HEK293 (cell line): ENCODE data around the gene CSNK2A2.
A peak's percentile ranks its signal among the peaks of the same experiment; 100 is the strongest.

Experiments
- CTCF ChIA-PET: fragments of 350-600 bp; formaldehyde crosslinking; extraction: SDS; loops from one replicate; lab custom pipeline; 2021; ENCODE audit warnings: antibody characterized with exemption; lab: Yijun Ruan, JAX
- POLR2A ChIA-PET: fragments of 300-600 bp; formaldehyde crosslinking; extraction: SDS; loops from one replicate; lab custom pipeline; 2020; ENCODE audit warnings: antibody characterized with exemption, inconsistent platforms; lab: Yijun Ruan, JAX
- H3K27ac ChIP-seq: fragments of 200-500 bp; sonication (Bioruptor generic); 2 replicates; pipeline ENCODE4 v1.5.1; 2014; ENCODE audit warnings: low read depth, low read length, control low read depth, inconsistent platforms; ENCODE audit errors: extremely low read depth
- H3K36me3 ChIP-seq, 2 experiments: fragments of 200-500 bp in 1 of 2; sonication (Bioruptor generic) in 1 of 2; 1 replicate in 1 of 2; 2 replicates in 1 of 2; pipeline ENCODE4 v1.5.1; 2014 to 2017; ENCODE audit warnings: inconsistent platforms in 2 of 2, low read length in 2 of 2; ENCODE audit not compliant: control insufficient read depth in 2 of 2, insufficient read depth in 1 of 2
- H3K4me1 ChIP-seq: fragments of 200-500 bp; sonication (Bioruptor generic); 2 replicates; pipeline ENCODE4 v1.5.1; 2014; ENCODE audit warnings: mild to moderate bottlenecking, low read length, inconsistent platforms; ENCODE audit not compliant: control insufficient read depth, insufficient read depth
- H3K4me3 ChIP-seq: 2 replicates; pipeline ENCODE4 v1.5.1; 2011; ENCODE audit warnings: low read depth, mild to moderate bottlenecking, control low read depth, low read length, moderate library complexity
- H3K9me3 ChIP-seq: fragments of 200-500 bp; sonication (Bioruptor generic); 2 replicates; pipeline ENCODE4 v1.5.1; 2014; ENCODE audit warnings: low read depth, low read length, inconsistent platforms; ENCODE audit not compliant: control insufficient read depth, insufficient read depth
- GFI1B ChIP-seq: fragments of 450-650 bp; formaldehyde crosslinking; IDR thresholded peaks from 2 replicates; pipeline ENCODE4 v1.5.1; 2016; ENCODE audit warnings: missing biosample characterization, missing genetic modification characterization
- HOXC10 ChIP-seq: sonication (generic); formaldehyde crosslinking; IDR thresholded peaks from 2 replicates; pipeline ENCODE4 v1.8.1; 2023; ENCODE audit warnings: mild to moderate bottlenecking, missing genetic modification reagents
- KLF16 ChIP-seq: fragments of 450-650 bp; formaldehyde crosslinking; IDR thresholded peaks from 2 replicates; pipeline ENCODE4 v1.5.1; 2017; ENCODE audit warnings: missing biosample characterization, missing genetic modification characterization
- MZF1 ChIP-seq: fragments of 450-650 bp; formaldehyde crosslinking; IDR thresholded peaks from 2 replicates; pipeline ENCODE4 v1.5.1; 2017; ENCODE audit warnings: missing biosample characterization, missing genetic modification characterization, borderline replicate concordance
- PRDM1 ChIP-seq: fragments of 450-650 bp; formaldehyde crosslinking; IDR thresholded peaks from 2 replicates; pipeline ENCODE4; 2016; ENCODE audit warnings: missing biosample characterization, missing genetic modification characterization
- ZBTB7A ChIP-seq: fragments of 450-650 bp; formaldehyde crosslinking; IDR thresholded peaks from 2 replicates; pipeline ENCODE4 v1.5.1; 2016; ENCODE audit warnings: low read depth, missing biosample characterization, missing genetic modification characterization
- ZFP69B ChIP-seq: fragments of 450-650 bp; formaldehyde crosslinking; IDR thresholded peaks from 2 replicates; pipeline ENCODE4 v1.5.1; 2016; ENCODE audit warnings: missing biosample characterization, missing genetic modification characterization
- ZNF114 ChIP-seq: fragments of 450-650 bp; formaldehyde crosslinking; IDR thresholded peaks from 2 replicates; pipeline ENCODE4 v1.5.0; 2017; ENCODE audit warnings: missing biosample characterization, missing genetic modification characterization
- ZNF146 ChIP-seq: fragments of 450-650 bp; formaldehyde crosslinking; IDR thresholded peaks from 2 replicates; pipeline ENCODE4 v1.5.1; 2016; ENCODE audit warnings: missing biosample characterization, missing genetic modification characterization
- ZNF214 ChIP-seq: fragments of 450-650 bp; formaldehyde crosslinking; IDR thresholded peaks from 2 replicates; pipeline ENCODE4 v1.5.1; 2017; ENCODE audit warnings: missing biosample characterization, mild to moderate bottlenecking, missing genetic modification characterization, borderline replicate concordance
- ZNF24 ChIP-seq: fragments of 450-650 bp; formaldehyde crosslinking; IDR thresholded peaks from 2 replicates; pipeline ENCODE4 v1.5.1; 2016; ENCODE audit warnings: missing biosample characterization, missing genetic modification characterization
- ZNF274 ChIP-seq, 2 experiments: fragments of 200-500 bp in 1 of 2; fragments of 450-650 bp in 1 of 2; sonication (Bioruptor generic) in 1 of 2; formaldehyde crosslinking in 1 of 2; IDR thresholded peaks; 2 replicates each; pipeline versions ENCODE4 v1.5.1 to v1.6.1; 2014 to 2016; ENCODE audit warnings: borderline replicate concordance in 1 of 2, inconsistent platforms in 1 of 2, low read length in 1 of 2, missing biosample characterization in 1 of 2, missing genetic modification characterization in 1 of 2
- ZNF416 ChIP-seq: fragments of 450-650 bp; formaldehyde crosslinking; IDR thresholded peaks from 2 replicates; pipeline ENCODE4 v1.5.1; 2016; ENCODE audit warnings: missing biosample characterization, missing genetic modification characterization
- ZNF548 ChIP-seq: fragments of 450-650 bp; formaldehyde crosslinking; IDR thresholded peaks from 2 replicates; pipeline ENCODE4 v1.5.1; 2016; ENCODE audit warnings: missing biosample characterization, missing genetic modification characterization
- ZNF621 ChIP-seq: fragments of 450-650 bp; formaldehyde crosslinking; IDR thresholded peaks from 2 replicates; pipeline ENCODE4 v1.5.1; 2017; ENCODE audit warnings: missing biosample characterization, missing genetic modification characterization
- ZNF785 ChIP-seq: fragments of 450-650 bp; formaldehyde crosslinking; IDR thresholded peaks from 2 replicates; pipeline ENCODE4 v1.5.1; 2016; ENCODE audit warnings: missing biosample characterization, missing genetic modification characterization
- ZSCAN16 ChIP-seq: fragments of 450-650 bp; formaldehyde crosslinking; IDR thresholded peaks from 2 replicates; pipeline ENCODE4 v1.5.1; 2016; ENCODE audit warnings: missing biosample characterization, missing genetic modification characterization
- TF ChIP-seq, protein P1 (sequence below): fragments of 450-650 bp; formaldehyde crosslinking; IDR thresholded peaks from 2 replicates; pipeline ENCODE4 v1.5.1; 2016; ENCODE audit warnings: missing biosample characterization, missing genetic modification characterization
- TF ChIP-seq, protein P2 (sequence below): fragments of 450-650 bp; formaldehyde crosslinking; IDR thresholded peaks from 2 replicates; pipeline ENCODE4 v1.5.1; 2016; ENCODE audit warnings: missing biosample characterization, missing genetic modification characterization
- TF ChIP-seq, protein P3 (sequence below): fragments of 450-650 bp; formaldehyde crosslinking; IDR thresholded peaks from 2 replicates; pipeline ENCODE4 v1.5.1; 2016; ENCODE audit warnings: missing biosample characterization, missing genetic modification characterization
- TF ChIP-seq, protein P4 (sequence below): fragments of 450-650 bp; formaldehyde crosslinking; IDR thresholded peaks from 2 replicates; pipeline ENCODE4 v1.5.1; 2016; ENCODE audit warnings: missing biosample characterization, missing genetic modification characterization
- TF ChIP-seq, protein P5 (sequence below): fragments of 450-650 bp; formaldehyde crosslinking; IDR thresholded peaks from 2 replicates; pipeline ENCODE4 v1.5.1; 2016; ENCODE audit warnings: missing biosample characterization, missing genetic modification characterization

The CSNK2A2 gene

DNA sequence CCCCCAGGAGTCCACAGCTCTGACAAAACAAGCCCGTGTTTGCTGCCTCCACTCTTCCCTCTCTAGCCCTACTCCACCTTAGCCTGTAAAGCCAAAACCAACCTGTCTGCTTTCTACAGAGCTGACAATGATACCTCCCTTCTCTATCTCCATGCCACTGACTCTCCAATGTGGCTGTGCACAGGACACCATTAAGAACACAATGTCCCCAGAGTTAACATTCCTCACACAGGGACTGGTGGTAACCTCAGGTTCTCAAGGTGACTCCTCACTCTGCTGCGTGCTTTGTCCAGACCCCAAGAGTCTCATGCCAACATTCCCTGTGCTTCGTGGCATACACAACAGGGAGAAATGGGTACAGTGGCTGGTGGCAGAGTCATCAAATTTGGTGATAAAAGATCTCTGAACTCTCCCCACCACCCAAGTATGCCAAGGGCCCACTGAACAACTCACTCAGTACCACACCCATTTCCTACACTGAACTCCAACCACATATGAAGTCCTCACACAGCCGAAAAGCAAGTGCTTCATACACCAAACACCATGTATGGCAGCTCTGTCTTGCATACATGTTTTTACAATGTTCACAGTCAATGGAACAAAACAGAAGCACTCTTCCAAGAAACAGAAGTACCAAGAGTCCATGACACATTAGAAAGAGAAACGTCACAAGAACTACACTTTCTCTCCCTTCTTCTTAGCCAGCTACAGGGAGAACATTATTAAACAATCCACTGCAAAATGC is 21.1 kb downstream of the CSNK2A2 start (continued):
- TF ChIP-seq, protein P1, sequence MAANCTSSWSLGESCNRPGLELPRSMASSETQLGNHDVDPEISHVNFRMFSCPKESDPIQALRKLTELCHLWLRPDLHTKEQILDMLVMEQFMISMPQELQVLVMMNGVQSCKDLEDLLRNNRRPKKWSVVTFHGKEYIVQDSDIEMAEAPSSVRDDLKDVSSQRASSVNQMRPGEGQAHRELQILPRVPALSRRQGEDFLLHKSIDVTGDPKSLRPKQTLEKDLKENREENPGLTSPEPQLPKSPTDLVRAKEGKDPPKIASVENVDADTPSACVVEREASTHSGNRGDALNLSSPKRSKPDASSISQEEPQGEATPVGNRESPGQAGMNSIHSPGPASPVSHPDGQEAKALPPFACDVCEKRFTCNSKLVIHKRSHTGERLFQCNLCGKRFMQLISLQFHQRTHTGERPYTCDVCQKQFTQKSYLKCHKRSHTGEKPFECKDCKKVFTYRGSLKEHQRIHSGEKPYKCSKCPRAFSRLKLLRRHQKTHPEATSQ (tag by site-specific recombination) = no peak
- TF ChIP-seq ZNF548 (tag by site-specific recombination) = no peak
- TF ChIP-seq ZNF785 (tag by site-specific recombination) = no peak
- TF ChIP-seq HOXC10 (CRISPR knock-in tag) = no peak
- TF ChIP-seq ZFP69B (tag by site-specific recombination) = no peak
- no peak for TF ChIP-seq GFI1B (tag by site-specific recombination)
- no peak for TF ChIP-seq PRDM1 (tag by site-specific recombination)
- TF ChIP-seq, protein P2, sequence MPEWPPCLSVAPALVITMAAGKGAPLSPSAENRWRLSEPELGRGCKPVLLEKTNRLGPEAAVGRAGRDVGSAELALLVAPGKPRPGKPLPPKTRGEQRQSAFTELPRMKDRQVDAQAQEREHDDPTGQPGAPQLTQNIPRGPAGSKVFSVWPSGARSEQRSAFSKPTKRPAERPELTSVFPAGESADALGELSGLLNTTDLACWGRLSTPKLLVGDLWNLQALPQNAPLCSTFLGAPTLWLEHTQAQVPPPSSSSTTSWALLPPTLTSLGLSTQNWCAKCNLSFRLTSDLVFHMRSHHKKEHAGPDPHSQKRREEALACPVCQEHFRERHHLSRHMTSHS (tag by site-specific recombination) = no peak
- TF ChIP-seq, all 188 proteins: peak for 0

DNA sequence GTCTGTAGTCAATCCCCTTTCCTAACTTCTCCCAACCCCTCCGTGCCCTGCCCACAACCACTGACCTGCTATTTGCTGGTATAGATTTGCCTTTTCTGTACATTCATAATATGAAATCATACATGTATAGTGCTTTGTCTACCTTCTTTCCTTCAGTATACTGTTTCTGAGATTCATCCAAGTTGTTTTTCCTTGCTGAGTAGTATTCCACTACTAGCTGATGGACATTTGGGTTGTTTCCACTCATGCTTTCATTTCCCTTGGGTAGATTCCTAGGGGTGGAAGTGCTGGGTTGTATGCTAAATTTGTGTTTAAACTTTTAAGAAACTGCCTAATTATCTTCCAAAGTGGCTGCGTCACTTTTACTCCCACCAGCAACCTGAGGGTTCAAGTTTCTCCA is 27.7 kb downstream of the CSNK2A2 start:
- Histone ChIP-seq H3K9me3 (no peaks in the 10 kb centered on the region), H3K36me3 (peaks cover 32 to 92% of the 10 kb centered on the region in 2 experiments), H3K4me3 (no peak overlapping the region), H3K4me1 (no peaks in the 10 kb centered on the region), H3K27ac (no peak overlapping the region)
- TF ChIP-seq MZF1 (tag by site-specific recombination) (no peak), ZNF146 (peak; percentile 84)
- ChIA-PET CTCF (interaction anchor here (0.6 to 0.7 kb wide), 2 partner anchors 46 to 490 kb away, joined by 3 to 5 read pairs; no protein-coding TSS in a partner anchor), POLR2A (no interaction called here)

DNA sequence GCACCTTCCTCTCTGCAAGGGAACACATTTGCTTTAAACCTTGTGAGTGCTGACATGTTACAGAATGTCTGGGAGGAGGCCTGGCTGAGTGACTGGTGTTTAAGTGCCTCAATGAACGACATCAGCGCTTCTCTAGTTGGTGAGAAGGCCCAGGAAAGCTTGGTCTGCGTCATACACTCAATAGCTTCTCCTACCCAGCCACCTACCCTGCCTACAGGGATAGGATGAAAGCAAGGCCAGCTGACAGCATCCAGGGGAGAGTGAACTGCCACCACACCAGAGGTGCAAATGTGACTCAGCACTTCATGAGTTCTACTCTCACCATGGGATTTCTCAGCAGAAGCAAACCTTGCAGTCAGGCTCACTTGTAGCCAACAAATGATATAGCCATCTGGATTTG is 37.1 kb downstream of the CSNK2A2 start:
- 0 out of 2 replicates have a peak, but pooled peaks have one; percentile 30 for TF ChIP-seq PRDM1 (tag by site-specific recombination)
- TF ChIP-seq, protein P3, sequence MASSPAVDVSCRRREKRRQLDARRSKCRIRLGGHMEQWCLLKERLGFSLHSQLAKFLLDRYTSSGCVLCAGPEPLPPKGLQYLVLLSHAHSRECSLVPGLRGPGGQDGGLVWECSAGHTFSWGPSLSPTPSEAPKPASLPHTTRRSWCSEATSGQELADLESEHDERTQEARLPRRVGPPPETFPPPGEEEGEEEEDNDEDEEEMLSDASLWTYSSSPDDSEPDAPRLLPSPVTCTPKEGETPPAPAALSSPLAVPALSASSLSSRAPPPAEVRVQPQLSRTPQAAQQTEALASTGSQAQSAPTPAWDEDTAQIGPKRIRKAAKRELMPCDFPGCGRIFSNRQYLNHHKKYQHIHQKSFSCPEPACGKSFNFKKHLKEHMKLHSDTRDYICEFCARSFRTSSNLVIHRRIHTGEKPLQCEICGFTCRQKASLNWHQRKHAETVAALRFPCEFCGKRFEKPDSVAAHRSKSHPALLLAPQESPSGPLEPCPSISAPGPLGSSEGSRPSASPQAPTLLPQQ = no peak
- peaks cover 37 to 79% of the 10 kb centered on the region in 2 experiments for H3K36me3 ChIP-seq
- no peak overlapping the region for H3K4me3 ChIP-seq
- no peaks in the 10 kb centered on the region for H3K4me1 ChIP-seq
- POLR2A ChIA-PET = no interaction called here
- H3K27ac ChIP-seq = no peak overlapping the region
- no peaks in the 10 kb centered on the region for H3K9me3 ChIP-seq
- CTCF ChIA-PET = no interaction called here

DNA sequence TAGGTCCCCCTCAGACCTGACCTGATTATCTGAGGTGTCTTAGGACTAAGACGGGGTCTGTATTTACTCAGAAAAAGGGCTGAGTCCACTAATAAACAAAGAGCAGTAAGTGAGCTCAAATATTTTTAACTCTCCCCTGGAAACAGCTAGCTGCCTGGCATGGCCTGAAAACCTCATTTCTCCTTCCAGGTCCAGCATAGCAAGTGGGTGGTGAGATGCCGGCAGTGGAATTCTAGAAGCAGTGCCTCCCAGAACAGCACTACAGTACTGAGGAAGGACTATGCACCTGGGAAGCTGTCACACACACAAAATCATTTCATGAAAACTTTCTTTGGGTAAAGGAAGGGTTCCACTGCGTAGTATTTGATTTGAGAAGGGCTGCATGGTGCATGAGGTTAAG is 39.2 kb downstream of the CSNK2A2 start:
- no peaks in the 10 kb centered on the region for H3K9me3 ChIP-seq
- ChIA-PET CTCF (interaction anchor here (0.6 to 0.8 kb wide), 2 partner anchors 9 to 83 kb away, joined by 3 read pairs; no protein-coding TSS in a partner anchor), POLR2A (no interaction called here)
- H3K36me3 ChIP-seq = peaks cover 19 to 58% of the 10 kb centered on the region in 2 experiments
- H3K4me3 ChIP-seq = no peak overlapping the region
- H3K27ac ChIP-seq = no peak overlapping the region
- no peaks in the 10 kb centered on the region for H3K4me1 ChIP-seq
- TF ChIP-seq ZNF114 (tag by site-specific recombination) (no peak), ZNF274 (IDR thresholded peaks at IDR 0.05; ENCODE audit: low read length) (no peak), ZNF274 (tag by site-specific recombination; IDR thresholded peaks at IDR 0.05; ENCODE audit: borderline replicate concordance) (no peak), ZNF24 (tag by site-specific recombination) (no peak), ZBTB7A (tag by site-specific recombination) (no peak), ZNF621 (no peak), KLF16 (tag by site-specific recombination) (no peak), ZSCAN16 (tag by site-specific recombination) (no peak), ZNF416 (tag by site-specific recombination) (no peak), ZNF214 (tag by site-specific recombination) (no peak)
- TF ChIP-seq, protein P4, sequence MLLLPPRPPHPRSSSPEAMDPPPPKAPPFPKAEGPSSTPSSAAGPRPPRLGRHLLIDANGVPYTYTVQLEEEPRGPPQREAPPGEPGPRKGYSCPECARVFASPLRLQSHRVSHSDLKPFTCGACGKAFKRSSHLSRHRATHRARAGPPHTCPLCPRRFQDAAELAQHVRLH (tag by site-specific recombination) = no peak
- TF ChIP-seq, protein P5, sequence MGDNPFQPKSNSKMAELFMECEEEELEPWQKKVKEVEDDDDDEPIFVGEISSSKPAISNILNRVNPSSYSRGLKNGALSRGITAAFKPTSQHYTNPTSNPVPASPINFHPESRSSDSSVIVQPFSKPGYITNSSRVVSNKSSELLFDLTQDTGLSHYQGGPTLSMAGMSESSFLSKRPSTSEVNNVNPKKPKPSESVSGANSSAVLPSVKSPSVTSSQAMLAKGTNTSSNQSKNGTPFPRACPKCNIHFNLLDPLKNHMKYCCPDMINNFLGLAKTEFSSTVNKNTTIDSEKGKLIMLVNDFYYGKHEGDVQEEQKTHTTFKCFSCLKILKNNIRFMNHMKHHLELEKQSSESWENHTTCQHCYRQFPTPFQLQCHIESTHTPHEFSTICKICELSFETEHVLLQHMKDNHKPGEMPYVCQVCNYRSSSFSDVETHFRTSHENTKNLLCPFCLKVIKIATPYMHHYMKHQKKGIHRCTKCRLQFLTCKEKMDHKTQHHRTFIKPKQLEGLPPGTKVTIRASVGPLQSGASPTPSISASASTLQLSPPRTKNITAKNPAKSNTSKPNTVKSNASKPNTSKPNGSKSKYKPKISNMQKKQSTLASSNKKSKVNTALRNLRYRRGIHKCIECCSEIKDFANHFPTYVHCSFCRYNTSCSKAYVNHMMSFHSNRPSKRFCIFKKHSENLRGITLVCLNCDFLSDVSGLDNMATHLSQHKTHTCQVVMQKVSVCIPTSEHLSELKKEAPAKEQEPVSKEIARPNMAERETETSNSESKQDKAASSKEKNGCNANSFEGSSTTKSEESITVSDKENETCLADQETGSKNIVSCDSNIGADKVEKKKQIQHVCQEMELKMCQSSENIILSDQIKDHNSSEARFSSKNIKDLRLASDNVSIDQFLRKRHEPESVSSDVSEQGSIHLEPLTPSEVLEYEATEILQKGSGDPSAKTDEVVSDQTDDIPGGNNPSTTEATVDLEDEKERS (tag by site-specific recombination) = no peak
